NCI-H1048 (cell line): ENCODE results near the gene VAV3.

Source experiments
- DNase-seq: peaks from one replicate; lab custom pipeline; 2025; lab: John Stamatoyannopoulos, UW

VAV3 gene

DNA sequence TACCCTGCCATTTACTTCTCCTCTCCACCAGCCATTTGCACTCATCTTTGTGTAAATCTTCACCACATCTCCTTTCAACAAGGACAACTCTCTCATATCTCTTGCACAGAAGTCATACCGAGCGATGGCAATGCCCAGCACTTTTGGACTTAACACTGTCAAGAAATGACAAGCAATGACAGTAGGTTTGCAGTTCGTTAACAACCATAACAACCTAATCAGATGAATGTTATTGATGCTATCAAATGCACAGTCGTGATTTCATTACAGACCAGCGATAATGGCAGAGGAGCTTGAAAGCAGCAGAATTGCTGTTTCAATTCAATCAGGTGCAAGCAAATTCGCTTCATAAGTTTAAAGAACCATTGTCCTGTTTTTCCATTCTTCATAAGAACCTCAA lies 390.9 kb downstream of the VAV3 start:
- no peak for DNase-seq

DNA sequence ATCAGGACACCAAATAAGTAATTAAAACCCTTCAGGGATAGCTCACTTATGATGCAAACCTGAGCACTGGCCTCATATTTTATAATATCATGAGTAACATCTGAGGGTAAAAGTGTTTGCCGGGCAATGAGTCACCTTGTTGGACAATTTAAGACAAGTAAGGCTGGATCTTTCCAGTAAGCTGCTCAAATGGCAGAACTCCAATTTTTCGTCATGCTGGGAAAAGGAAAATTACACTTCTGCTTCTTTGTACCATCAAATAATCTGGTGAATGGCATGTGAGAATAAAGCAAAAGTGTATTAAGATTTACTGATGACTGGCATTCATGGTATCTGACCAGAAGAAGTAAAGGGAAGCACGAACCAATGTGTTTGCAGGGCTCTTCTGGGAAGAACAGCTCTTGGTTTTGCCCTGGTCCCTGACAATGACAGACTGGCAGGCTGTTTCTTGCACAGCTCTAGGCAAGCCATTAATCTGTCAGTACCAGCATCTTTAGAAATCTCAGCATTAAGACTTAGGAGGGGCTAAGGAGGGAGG lies 392.2 kb downstream of the VAV3 start:
- DNase-seq = no peak

DNA sequence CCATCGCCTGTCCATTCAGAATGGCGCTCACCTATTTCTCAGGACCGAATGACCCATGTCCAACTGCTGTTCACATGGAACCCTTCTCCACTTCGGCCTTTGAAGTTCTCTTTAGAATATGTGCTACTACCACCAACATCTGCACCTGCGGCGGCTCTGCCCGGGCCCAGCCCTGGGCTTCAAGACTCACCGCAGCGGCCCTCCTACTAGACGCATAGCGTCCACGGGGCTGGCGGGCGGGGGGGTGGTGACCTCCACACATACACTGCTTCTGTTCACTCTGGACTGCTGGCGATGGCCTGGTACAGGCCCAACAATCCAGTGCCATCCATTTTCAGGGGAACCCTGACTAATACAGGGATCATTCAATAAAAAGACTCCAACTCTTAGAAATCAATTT lies 394.2 kb downstream of the VAV3 start:
- DNase-seq = no peak

DNA sequence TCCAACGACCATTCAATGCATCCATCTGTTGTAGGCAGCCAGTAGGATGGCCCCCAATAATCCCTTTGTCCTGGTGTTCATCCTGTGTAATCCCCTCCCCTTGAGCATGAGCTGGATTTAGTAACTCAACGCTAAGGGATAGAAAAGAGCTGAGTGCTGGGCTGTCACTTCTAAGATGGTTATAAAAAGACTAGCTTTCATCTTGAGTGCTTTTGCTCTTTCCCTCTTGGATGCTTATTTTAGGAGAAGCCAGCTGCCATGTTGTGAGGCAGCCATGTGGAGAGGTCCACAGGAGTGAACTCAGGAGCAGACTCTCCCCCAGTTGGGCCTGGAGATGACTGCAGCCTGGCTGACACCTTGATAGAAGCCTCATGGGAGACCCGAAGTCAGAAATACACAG lies 401.5 kb downstream of the VAV3 start:
- DNase-seq = no peak

DNA sequence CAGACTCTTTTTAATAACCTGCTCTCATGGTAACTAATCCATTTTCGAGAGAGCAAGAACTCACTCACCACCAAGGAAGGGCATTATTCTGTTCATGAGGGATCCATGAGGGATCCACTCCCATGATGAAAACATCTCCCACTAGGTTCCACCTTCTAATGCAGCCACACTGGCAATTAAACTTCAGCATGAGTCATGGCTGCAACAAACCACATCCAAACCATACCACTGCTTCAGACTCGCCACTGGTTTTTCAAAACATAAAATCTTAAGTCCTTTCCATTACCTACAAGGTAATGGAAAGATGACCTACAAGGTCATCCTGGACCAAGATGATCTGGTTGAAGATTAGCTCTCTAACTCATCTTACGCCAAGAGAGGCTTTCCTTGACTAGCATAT lies 405.1 kb downstream of the VAV3 start:
- DNase-seq = no peak

DNA sequence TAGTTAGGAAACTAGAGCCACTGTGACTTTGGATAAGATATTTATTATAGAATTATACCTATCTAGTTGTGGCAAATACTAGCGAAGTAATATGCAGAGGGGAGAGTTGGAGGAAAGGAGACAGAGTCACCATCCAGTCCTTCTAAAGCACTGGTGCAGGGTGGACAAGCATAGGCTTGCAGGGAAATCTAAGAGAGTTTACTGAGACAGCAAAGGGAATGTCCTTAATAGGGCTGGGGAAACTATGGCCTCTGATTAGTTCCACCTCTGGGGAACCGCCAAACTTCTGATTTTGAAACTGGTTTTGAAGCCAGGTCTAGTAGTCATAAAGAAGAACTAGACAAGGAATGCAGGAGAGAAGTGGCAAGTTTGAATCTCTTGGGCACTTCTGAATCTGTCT lies 407.9 kb downstream of the VAV3 start:
- DNase-seq = no peak

DNA sequence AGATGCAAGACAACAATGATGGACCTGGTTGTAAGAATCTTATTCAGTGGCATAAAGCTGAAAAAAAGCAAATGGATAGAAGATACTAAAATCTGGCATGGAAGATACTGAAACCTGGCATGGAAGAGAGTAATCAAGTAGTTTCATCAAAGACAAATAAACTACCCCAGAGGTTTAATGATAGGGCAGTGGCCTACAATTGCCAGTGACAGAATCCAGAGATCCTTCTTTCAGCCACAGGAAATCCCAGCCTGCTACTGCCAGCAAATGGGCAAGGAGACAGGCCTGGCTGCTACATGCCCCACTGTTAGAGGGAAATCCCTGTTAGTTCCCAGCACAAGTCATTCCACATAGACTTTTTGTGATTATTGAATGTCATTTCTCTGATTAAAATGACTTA lies 409.4 kb downstream of the VAV3 start:
- no peak for DNase-seq

DNA sequence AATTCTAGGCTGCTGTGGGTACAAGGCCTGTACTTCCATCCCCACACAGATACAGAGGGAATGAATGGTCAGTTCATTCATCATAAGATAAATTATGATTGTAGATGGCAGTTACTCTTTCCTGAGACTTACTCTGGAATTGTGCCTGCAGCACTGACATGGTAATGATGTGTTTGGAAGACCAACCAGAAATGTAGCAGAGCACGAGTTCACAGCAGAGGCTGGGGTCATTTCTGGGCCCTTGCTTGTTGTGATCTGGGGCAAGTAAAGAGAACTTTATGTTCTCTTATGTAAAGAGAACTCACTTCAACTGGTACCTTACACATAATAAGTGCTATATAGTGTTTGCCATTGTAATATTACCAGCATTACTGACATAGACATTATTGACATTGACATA lies 412.2 kb downstream of the VAV3 start:
- DNase-seq = no peak

DNA sequence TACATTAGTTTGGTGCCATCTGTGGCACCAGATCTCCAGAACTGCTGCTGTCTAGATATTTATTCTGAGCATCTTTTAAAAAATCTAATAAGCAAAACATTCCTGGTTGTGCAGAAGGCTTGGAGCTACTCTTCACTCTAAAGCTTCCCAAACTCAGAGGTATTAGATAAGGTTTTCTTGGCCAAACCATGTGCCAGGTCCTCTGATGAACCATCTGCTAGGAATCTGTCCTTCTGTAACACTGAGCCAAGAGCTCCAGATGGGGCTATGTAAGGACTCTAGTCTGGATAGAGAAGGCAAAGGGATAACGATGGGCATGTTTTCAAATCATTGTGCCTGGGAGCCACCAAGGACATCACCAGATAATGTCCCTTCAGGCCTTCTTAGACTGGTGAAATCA lies 413.5 kb downstream of the VAV3 start:
- no peak for DNase-seq

DNA sequence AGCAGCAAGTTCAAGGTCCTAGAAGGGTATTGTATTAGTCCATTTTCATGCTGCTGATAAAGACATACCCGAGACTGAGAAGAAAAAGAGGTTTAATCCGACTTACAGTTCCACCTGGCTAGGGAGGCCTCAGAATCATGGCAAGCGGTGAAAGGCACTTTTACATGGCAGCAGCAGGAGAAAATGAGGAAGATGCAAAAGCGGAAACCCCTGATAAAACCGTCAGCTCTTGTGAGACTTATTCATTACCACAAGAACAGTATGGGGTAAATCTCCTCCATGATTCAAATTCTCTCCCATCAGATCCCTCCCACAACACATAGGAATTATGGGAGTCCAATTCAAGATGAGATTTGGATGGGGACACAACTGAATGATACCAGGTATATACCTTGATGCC lies 414.6 kb downstream of the VAV3 start:
- DNase-seq = no peak

DNA sequence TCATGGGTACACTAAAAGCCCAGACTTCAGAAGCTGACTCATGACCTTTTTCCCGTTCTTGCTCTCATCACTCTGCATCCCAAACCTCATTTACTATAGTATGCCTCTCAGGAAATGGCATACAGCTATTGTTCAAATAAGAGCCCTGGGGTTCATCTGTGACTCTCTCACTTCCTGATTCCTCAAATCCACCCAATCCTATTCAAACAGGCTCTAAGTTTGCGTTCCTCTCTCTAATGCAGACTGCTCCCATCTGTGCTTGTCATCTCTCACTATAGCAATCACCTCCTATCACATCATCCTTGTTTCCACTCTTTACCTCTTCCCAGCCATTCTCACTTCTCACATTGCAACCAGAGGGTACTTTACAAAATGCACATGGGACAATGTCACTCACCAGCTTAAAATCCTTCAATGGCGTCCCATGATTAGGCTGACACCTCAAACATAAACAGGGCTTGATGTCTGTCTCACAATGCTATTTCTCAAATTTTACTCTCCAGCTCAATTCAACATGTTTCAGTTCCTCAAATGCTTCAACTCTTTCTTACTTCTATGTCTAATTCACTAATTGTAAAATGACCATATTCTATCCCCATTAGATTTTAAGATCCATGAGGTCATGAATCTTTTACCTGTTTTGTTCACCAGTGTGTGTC lies 415.7 kb downstream of the VAV3 start:
- no peak for DNase-seq

DNA sequence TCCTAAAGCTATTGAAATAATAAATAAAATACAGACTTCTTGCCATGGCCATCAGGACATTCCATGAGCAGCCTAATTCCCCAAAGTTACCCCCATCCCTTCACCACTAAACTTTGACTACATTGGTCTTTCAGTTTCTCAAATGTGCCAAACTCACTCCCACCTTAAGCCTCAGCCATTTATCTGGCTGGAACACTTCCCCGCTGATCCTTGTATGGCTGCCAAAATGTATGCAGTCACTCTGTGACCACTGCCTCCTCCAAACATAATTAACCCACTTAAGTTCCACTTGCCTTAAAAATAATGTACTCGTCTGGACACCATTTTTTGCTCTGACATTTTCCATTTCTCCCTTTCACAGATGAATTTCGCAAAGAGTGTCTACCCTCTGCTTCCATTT lies 416.7 kb downstream of the VAV3 start:
- no peak for DNase-seq

DNA sequence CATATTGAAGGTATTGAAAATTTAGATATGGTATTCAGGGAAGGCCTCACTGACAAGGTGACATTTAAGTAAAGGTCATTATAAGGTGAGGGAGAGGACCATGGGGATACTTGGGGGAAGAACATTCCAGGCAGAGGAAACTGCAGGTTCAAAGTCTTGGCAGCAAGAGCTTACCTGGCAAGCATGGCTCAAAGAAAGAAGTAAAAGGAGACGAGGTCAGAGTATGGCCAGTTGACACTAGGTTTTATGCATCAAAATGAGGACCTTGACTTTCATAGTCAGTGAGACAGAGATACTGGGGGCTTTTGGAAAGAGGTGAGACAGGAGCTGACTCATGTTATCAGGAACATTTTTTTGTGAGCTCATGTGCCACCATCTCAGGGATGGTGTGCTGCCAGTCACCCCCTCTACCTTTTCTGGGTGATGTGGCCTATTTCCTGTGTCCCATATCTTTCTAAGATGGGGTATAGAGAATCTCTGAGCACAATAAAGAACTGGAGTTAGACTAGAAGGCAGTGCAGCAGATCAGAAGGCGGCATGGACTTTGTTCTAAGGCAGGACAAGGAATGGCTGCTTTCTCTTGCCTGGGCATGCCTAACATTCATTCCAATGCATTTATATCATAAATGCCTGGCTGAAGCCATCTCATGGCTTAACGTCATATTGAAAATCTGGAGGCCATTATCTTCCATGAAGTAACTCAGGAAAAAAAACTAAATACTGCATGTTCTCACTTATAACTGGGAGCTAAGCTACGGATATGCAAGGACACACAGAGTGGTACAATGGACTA lies 417.4 kb downstream of the VAV3 start:
- no peak for DNase-seq

DNA sequence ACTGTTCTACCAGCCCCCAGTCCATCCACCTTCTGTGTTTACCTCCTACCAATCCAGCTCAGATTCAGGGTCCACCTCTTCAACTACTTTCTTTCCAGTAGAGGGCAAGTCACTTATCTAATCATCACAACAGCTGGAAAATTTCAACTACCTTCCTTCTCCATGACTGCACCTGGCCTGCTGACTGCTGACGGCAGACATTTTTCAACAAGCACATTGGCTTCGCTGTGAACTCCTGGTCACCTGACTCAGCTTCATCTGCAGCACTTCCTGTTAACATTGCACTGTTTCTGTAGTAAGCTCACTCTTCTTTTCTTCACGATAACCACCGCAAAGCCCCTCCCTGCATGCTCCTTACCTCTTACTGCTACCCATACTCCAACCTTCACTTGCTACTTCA lies 418.4 kb downstream of the VAV3 start:
- no peak for DNase-seq

DNA sequence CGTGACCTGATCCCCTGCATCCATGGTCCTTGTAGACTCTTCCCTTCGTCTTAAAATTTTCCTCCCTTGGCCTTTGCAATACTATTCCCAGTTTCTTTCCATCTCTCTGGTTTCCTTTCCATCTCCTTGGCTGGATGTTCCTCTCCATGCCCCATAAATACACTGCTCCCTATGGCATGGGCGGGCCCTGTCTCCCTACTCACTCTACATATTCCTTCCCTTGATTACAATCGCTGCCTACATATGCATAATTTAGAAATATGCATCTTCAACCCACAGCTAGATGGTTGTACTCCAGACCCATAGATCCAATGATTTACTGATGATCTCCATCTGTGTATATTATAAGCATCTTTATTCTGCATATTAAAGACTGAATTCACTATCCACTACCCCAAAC lies 419.1 kb downstream of the VAV3 start:
- no peak for DNase-seq

DNA sequence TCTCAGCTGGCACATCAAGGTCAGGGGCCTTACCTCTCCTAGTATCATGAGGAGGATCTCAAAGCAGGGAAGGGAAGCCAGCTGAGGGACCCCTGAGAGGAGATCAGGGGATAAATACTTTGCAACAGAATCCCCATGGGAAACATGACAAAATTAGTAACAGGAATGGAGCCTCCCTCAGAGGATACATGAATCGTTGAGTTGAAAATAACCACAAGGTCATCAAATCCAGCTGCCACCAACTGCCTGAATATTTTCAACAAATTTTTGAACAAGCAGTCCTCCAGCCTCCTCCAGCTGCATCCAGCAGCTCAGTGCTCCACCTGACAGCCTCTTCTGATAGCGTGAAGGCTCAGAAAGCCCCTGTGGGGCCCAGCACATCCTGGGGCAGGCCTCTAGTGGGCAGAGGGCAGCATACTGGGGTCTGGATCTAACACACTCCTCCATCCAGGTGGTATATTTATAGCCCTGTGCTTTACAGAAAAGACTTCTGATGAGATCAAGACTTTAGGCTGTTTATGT lies 419.9 kb downstream of the VAV3 start:
- DNase-seq = no peak

DNA sequence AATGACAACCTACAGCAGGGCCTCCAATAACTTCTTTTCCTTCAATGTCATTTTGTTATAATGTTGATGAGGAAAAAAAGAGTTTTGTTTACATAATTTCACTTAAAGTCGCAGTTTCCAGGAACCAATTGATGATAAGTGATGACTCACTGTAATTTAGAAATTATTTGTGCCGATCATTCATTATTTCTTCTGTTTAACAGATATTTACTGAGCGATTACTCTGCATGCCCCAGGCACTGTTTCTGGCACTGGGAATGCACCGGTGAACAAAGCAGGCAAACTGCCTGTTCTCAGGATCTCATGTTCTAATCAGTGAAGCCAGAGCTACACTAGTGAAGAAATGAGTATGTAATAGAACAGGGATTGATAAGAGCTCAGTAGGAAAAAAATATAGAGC lies 420.7 kb downstream of the VAV3 start:
- no peak for DNase-seq

DNA sequence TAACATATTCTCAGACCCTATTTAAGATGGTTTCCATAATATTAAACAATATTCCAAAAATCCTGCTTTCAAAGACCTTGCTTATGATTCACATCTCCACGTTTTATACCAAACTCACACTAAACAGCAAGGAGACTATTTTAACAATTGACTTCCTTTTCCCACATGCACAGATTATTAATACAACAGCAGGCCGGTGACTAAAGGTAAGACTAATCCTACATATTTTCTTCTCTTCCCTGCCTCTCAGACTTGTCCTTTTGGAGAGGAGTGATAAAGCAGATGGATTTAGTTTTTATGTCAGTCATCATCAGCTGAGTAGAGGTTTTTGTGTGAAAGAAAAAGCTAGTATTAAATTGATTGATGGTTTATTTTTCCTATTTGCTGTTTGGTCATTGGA lies 423.6 kb downstream of the VAV3 start:
- no peak for DNase-seq

DNA sequence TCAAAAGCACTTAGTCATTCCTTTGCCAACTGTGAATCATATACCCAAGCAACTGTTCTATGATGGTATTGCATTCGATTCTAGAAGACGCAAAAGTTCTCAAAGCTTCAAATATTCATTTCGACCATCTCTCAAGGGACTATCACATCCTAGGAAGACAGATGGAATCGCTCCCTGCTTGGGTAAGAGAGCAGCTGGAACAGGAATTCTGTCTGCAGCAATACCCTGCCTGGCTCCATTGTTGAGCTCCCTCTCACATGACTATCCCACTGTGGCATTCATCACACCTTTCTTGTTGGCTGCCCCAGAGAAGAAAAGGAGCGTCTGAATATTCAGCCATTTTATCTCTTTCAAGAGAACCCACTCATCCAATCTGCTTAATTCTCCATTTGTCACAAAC lies 426.5 kb downstream of the VAV3 start:
- DNase-seq = no peak

DNA sequence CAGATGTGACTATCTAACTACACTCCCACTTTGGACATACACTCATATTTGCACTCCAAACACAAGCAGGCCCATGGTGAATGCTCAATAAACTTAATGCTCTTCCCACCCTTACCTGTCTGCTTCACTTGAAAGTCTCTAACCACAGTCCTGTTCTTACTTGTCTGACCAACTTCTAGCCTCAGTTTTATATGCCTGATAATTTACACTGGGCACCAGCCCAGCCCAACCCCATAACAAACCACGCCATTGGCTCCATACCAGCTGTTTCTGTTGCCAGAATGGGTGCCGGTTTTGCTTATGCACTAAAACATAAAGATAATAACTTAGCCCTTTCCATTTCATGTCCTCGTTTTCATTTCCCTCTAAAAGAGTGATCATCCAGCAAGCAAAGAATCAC lies 428.7 kb downstream of the VAV3 start:
- no peak for DNase-seq

DNA sequence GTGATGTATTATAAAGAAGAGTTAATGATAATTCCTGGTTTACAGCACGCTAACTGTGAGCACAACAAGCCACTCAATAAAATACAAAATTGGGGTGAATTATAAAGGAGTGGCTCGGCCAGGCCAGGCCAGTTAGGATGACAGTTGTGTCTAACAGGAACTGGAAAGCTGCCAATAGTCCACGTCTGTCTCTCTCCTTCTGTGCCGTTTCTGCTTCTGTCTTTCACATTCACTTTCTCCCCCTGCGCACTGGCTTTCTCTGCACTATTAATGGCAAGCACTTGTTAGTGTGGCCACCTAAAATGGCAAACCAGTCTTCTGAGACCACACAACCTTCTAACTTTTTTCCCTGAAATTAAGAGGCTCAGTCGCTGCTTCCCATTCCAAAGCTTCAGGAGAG lies 429.9 kb downstream of the VAV3 start:
- no peak for DNase-seq

DNA sequence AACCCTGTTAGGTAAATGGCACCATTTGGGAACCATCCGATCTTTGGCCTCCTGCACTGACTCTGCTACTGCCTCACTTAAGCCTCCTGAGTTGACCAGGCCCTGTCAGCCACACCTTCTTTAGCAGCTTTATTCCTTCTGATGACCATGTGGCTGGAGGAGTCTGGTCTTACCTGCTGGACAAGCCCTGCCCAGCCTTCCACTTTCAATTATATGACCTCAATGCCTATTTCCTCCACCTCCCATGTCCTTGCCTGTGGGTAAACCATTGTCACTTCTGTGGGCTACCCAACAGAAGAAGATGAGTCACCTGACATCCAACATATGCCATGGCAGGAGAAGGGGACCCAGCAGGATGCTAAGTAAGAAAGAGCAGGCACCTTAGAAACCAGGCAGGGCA lies 430.3 kb downstream of the VAV3 start:
- no peak for DNase-seq

DNA sequence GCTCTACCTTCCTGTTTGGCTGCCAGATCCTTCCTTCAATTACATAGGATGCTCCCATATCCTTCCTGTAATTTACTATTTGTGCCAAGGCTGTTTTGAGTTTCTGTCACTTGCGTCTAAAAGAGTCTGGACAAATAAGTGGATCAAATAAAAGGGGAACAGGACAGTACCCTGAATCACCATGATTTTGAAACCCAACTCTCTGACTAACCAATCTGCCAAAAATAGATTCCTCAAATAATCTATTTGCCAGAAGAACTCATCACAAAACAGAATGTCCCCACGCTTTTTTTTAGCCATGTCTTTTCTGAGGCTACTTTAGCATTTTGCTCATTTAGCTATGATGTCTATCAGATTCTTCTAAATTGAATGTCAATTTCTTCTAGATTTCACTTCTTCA lies 431.5 kb downstream of the VAV3 start:
- no peak for DNase-seq

DNA sequence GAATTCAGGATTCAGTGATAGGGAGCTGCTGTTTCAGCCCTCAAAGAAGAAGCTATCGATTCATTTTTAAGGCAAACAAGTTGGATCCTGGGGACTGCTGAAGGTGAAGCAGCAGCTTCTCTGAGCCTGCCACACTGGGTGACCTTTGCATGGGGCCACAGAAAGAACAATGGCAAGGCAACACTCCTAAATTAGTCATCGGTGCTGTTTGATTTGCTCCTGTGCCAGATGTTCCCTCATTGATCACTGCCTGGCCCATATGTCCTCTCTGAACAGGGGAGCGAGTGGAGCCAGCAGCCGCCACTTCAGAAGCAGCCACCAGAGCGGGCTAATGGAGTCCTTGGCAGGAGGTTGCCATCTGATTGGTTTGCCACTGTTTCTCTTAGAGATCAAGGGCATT lies 432.7 kb downstream of the VAV3 start:
- DNase-seq = no peak
